H9 (cell line): ENCODE data around the gene TWSG1. TPM values are rescaled to one million over a fixed set of nuclear protein-coding genes. Genes with fewer than 3 reads are reported as not detected.

Experiments
- DNase-seq: peaks from one replicate; pipeline ENCODE4 v3.0.0-alpha.2; 2017
- H2AFZ ChIP-seq: one replicate; pipeline ENCODE4 v1.6.1; 2013; ENCODE audit warnings: mild to moderate bottlenecking, low read length, control low read depth, moderate library complexity
- H2AK5ac ChIP-seq: 2 replicates; pipeline ENCODE4 v1.6.1; 2013; ENCODE audit warnings: low read length, control low read depth, mixed read lengths; ENCODE audit not compliant: insufficient read length
- H2BK120ac ChIP-seq: one replicate; pipeline ENCODE4 v1.6.1; 2013; ENCODE audit warnings: low read depth, mild to moderate bottlenecking, low read length, control low read depth, inconsistent platforms; ENCODE audit not compliant: poor library complexity, severe bottlenecking
- H2BK12ac ChIP-seq: 2 replicates; pipeline ENCODE4 v1.6.1; 2013; ENCODE audit warnings: low read length, control low read depth, mixed read lengths, low read depth; ENCODE audit not compliant: insufficient read length
- H2BK15ac ChIP-seq: 2 replicates; pipeline ENCODE4 v1.6.1; 2013; ENCODE audit warnings: low read depth, low read length, control low read depth
- H2BK20ac ChIP-seq: one replicate; pipeline ENCODE4 v1.6.1; 2013; ENCODE audit warnings: low read depth, mild to moderate bottlenecking, low read length, control low read depth, inconsistent platforms; ENCODE audit not compliant: poor library complexity, severe bottlenecking
- H2BK5ac ChIP-seq: 2 replicates; pipeline ENCODE4 v1.6.1; 2013; ENCODE audit warnings: low read length, control low read depth, mixed read lengths; ENCODE audit not compliant: insufficient read length
- H3K14ac ChIP-seq: 2 replicates; pipeline ENCODE4 v1.6.1; 2013; ENCODE audit warnings: low read length, control low read depth; ENCODE audit not compliant: insufficient read depth
- H3K18ac ChIP-seq: 2 replicates; pipeline ENCODE4 v1.6.1; 2013; ENCODE audit warnings: low read depth, mild to moderate bottlenecking, mixed read lengths, low read length, control low read depth; ENCODE audit not compliant: insufficient read length
- H3K23ac ChIP-seq: 2 replicates; pipeline ENCODE4 v1.6.1; 2013; ENCODE audit warnings: low read length, control low read depth, mixed read lengths, low read depth; ENCODE audit not compliant: insufficient read length
- H3K23me2 ChIP-seq: 2 replicates; pipeline ENCODE4 v1.6.1; 2013; ENCODE audit warnings: low read depth, mild to moderate bottlenecking, mixed read lengths, low read length, control low read depth; ENCODE audit not compliant: insufficient read length, poor library complexity, severe bottlenecking
- H3K27ac ChIP-seq: 2 replicates; pipeline ENCODE4 v1.5.1; 2013; ENCODE audit warnings: low read length, control low read depth, mixed read lengths, low read depth; ENCODE audit not compliant: insufficient read length
- H3K27me3 ChIP-seq: 2 replicates; pipeline ENCODE4 v1.6.1; 2013; ENCODE audit warnings: low read length, control low read depth, inconsistent platforms; ENCODE audit not compliant: insufficient read depth
- H3K4ac ChIP-seq: 2 replicates; pipeline ENCODE4 v1.6.1; 2013; ENCODE audit warnings: low read depth, mild to moderate bottlenecking, control low read depth, inconsistent platforms, low read length, moderate library complexity
- H3K4me1 ChIP-seq: 2 replicates; pipeline ENCODE4 v1.6.1; 2013; ENCODE audit warnings: low read length, control low read depth, inconsistent platforms; ENCODE audit not compliant: insufficient read depth
- H3K4me2 ChIP-seq: 2 replicates; pipeline ENCODE4 v1.6.1; 2013; ENCODE audit warnings: low read length, control low read depth, mixed read lengths; ENCODE audit not compliant: insufficient read length, insufficient read depth
- H3K56ac ChIP-seq: 2 replicates; pipeline ENCODE4 v1.6.1; 2013; ENCODE audit warnings: low read depth, mild to moderate bottlenecking, mixed read lengths, low read length, control low read depth; ENCODE audit not compliant: insufficient read length
- H3K79me1 ChIP-seq: 2 replicates; pipeline ENCODE4 v1.6.1; 2013; ENCODE audit warnings: low read depth, mild to moderate bottlenecking, moderate library complexity, low read length, control low read depth, inconsistent platforms; ENCODE audit not compliant: insufficient read depth, poor library complexity, severe bottlenecking
- H3K79me2 ChIP-seq: 2 replicates; pipeline ENCODE4 v1.6.1; 2013; ENCODE audit warnings: low read length, control low read depth, inconsistent platforms; ENCODE audit not compliant: insufficient read depth
- H3K9ac ChIP-seq: 2 replicates; pipeline ENCODE4 v1.6.1; 2013; ENCODE audit warnings: low read length, control low read depth, mixed read lengths; ENCODE audit not compliant: insufficient read length; ENCODE audit errors: extremely low read depth
- H3K9me3 ChIP-seq: one replicate; pipeline ENCODE4 v1.6.1; 2013; ENCODE audit warnings: low read depth, low read length, inconsistent platforms; ENCODE audit not compliant: control insufficient read depth
- H3T11ph ChIP-seq: one replicate; pipeline ENCODE4 v1.6.1; 2013; ENCODE audit warnings: mild to moderate bottlenecking, low read length, control low read depth, inconsistent platforms
- H4K20me1 ChIP-seq: one replicate; pipeline ENCODE4 v1.6.1; 2013; ENCODE audit not compliant: control insufficient read depth, insufficient read length, insufficient read depth
- H4K5ac ChIP-seq: 2 replicates; pipeline ENCODE4 v1.6.1; 2013; ENCODE audit warnings: low read depth, mild to moderate bottlenecking, mixed read lengths, low read length, control low read depth; ENCODE audit not compliant: insufficient read length
- H4K8ac ChIP-seq: replicated peaks from 2 replicates; pipeline ENCODE4 v1.6.1; 2013; ENCODE audit warnings: low read length, control low read depth, mixed read lengths, low read depth; ENCODE audit not compliant: insufficient read length
- H4K91ac ChIP-seq: 2 replicates; pipeline ENCODE4 v1.6.1; 2013; ENCODE audit warnings: low read depth, mild to moderate bottlenecking, moderate library complexity, mixed read lengths, low read length, control low read depth; ENCODE audit not compliant: insufficient read length
- H3K27ac Mint-ChIP-seq, 3 experiments: 2 replicates in 2 of 3; 3 replicates in 1 of 3; pipeline ENCODE4 v1.8.0; 2020 to 2021; ENCODE audit warnings: mixed read lengths in 3 of 3, mild to moderate bottlenecking in 1 of 3, moderate library complexity in 1 of 3
- H3K27me3 Mint-ChIP-seq: 2 replicates; pipeline ENCODE4 v1.8.0; 2021; ENCODE audit warnings: low read depth, mild to moderate bottlenecking, moderate library complexity, mixed read lengths
- H3K36me3 Mint-ChIP-seq, 3 experiments: 2 replicates in 2 of 3; 3 replicates in 1 of 3; pipeline ENCODE4 v1.8.0; 2020 to 2021; ENCODE audit warnings: low read depth in 3 of 3, mixed read lengths in 3 of 3; ENCODE audit not compliant: insufficient read depth in 1 of 3
- H3K4me1 Mint-ChIP-seq, 2 experiments: 2 replicates each; pipeline ENCODE4 v1.8.0; 2020; ENCODE audit warnings: mixed read lengths in 2 of 2
- H3K4me3 Mint-ChIP-seq, 2 experiments: 2 replicates in 1 of 2; 3 replicates in 1 of 2; pipeline ENCODE4 v1.8.0; 2020 to 2021; ENCODE audit warnings: mild to moderate bottlenecking in 2 of 2, mixed read lengths in 2 of 2, moderate library complexity in 1 of 2
- H3K9me3 Mint-ChIP-seq, 2 experiments: 2 replicates in 1 of 2; 3 replicates in 1 of 2; pipeline ENCODE4 v1.8.0; 2020; ENCODE audit warnings: mild to moderate bottlenecking in 2 of 2, mixed read lengths in 2 of 2, moderate library complexity in 1 of 2
- CTCF ChIP-seq: fragments of 200-600 bp; sonication (generic); conservative IDR thresholded peaks from 3 replicates; pipeline ENCODE4 v1.8.0; 2021; ENCODE audit warnings: antibody characterized with exemption, mild to moderate bottlenecking
- WGBS: extraction: QIAGEN DNeasy Blood & Tissue Kit; methylation state at CpG from one replicate; pipeline ENCODE4 v1.1.7; 2013; ENCODE audit warnings: missing lambda C conversion rate, low lambda C conversion rate, mixed read lengths; ENCODE audit not compliant: insufficient read length; ENCODE audit errors: extremely low coverage; 5-methylcytosine and 5-hydroxymethylcytosine counted together
- total RNA-seq: library from RNA; stranded (reverse); gene quantifications from 2 replicates; pipeline ENCODE4 v1.2.1, GENCODE V29; 2021

TWSG1 gene
- total RNA-seq, 1 experiment from 2014 or later, result 25.7 TPM

- WGBS, result no CpG with 5 or more reads among the region's 4 CpGs
- Histone ChIP-seq H2BK5ac (no peak overlapping the region), H3K9me3 (no peaks in the 10 kb centered on the region), H3K14ac (no peak overlapping the region), H3K79me2 (no peaks in the 10 kb centered on the region), H3K18ac (no peak overlapping the region), H2BK120ac (no peak overlapping the region), H4K5ac (no peak overlapping the region), H3K4me1 (no peaks in the 10 kb centered on the region), H3K9ac (no peak overlapping the region), H4K91ac (no peak overlapping the region), H3K27ac (no peak overlapping the region), H3K4ac (no peak overlapping the region), H2BK12ac (no peak overlapping the region), H3K23me2 (no peaks in the 10 kb centered on the region), H2AK5ac (no peak overlapping the region), H4K8ac (no peak overlapping the region), H2AFZ (no peak overlapping the region), H2BK20ac (no peak overlapping the region), H3T11ph (no peak overlapping the region), H3K56ac (no peak overlapping the region), H3K23ac (no peak overlapping the region), H2BK15ac (no peak overlapping the region), H3K79me1 (no peaks in the 10 kb centered on the region), H3K4me2 (no peak overlapping the region), H3K27me3 (no peaks in the 10 kb centered on the region), H4K20me1 (no peaks in the 10 kb centered on the region)
- Mint-ChIP-seq H3K4me3 (no peak overlapping the region), H3K4me1 (peaks cover 0 to 3% of the 10 kb centered on the region in 2 experiments; a peak in 1 of 4 replicates), H3K27me3 (no peaks in the 10 kb centered on the region; the same call in 1 of the 2 replicates), H3K9me3 (peaks cover 0 to 2% of the 10 kb centered on the region in 2 experiments; a peak in 1 of 5 replicates), H3K27ac (no peak overlapping the region), H3K36me3 (peaks cover 0 to 2% (median 0%) of the 10 kb centered on the region in 3 experiments; a peak in 1 of 7 replicates)
- no peak for DNase-seq
- TF ChIP-seq CTCF, result no peak
These were observed 13.5 kb upstream of the TWSG1 start for GRCh38 chr18:9321017-9321452.
